Prostate gland (tissue), 2 donors: ENCODE results near the gene TMCC1. TPM values are rescaled to one million over a fixed set of nuclear protein-coding genes. Genes with fewer than 3 reads are reported as not detected.

ENCODE experiments used
- DNase-seq: peaks from one replicate; pipeline ENCODE4 v3.0.0-alpha.2; 2019; ENCODE audit warnings: low spot score
- H3K27ac ChIP-seq, 2 donors: fragments of 200-600 bp; sonication (generic); 2 replicates each; pipeline ENCODE4 v1.5.1; 2017 to 2019
- H3K27me3 ChIP-seq: fragments of 200-600 bp; sonication (generic); replicated peaks from 2 replicates; pipeline ENCODE4 v1.5.1; 2019; ENCODE audit not compliant: insufficient read depth
- H3K36me3 ChIP-seq, 2 donors: fragments of 200-600 bp; sonication (generic); 1 replicate in 1 of 2; 2 replicates in 1 of 2; pipeline versions ENCODE4 v1.5.1 to v1.8.1; 2017 to 2019
- H3K4me1 ChIP-seq: fragments of 200-600 bp; sonication (generic); replicated peaks from 2 replicates; pipeline ENCODE4 v1.5.1; 2019
- H3K4me3 ChIP-seq, 2 donors: fragments of 200-600 bp; sonication (generic); 2 replicates each; pipeline ENCODE4 v1.5.1; 2017 to 2019
- H3K9me3 ChIP-seq: fragments of 200-600 bp; sonication (generic); 2 replicates; pipeline ENCODE4 v1.5.1; 2017
- CTCF ChIP-seq, 4 experiments: fragments of 200-600 bp in 2 of 4; fragments of 450-650 bp in 2 of 4; sonication (generic) in 2 of 4; IDR thresholded peaks; 1 replicate in 3 of 4; 2 replicates in 1 of 4; pipeline ENCODE4 v1.5.1; 2016 to 2019; ENCODE audit warnings: antibody characterized with exemption in 4 of 4, mild to moderate bottlenecking in 2 of 4, moderate library complexity in 2 of 4
- POLR2A ChIP-seq: fragments of 450-650 bp; IDR thresholded peaks from one replicate; pipeline ENCODE4 v1.6.1; 2016; ENCODE audit warnings: antibody characterized with exemption, mild to moderate bottlenecking
- POLR2AphosphoS5 ChIP-seq: sonication (generic); formaldehyde crosslinking; IDR thresholded peaks from one replicate; pipeline ENCODE4 v1.6.1; 2017; ENCODE audit warnings: antibody characterized with exemption
- WGBS: methylation state at CpG from one replicate; pipeline ENCODE4 v1.1.5; 2018; 5-methylcytosine and 5-hydroxymethylcytosine counted together
- intact Hi-C: fragments of 100-400 bp; cut with DNase I; formaldehyde crosslinking; loops from one replicate; pipeline ENCODE4 v1.14.2; 2022
- total RNA-seq, 2 donors: library from RNA; depleted of rRNA; stranded (reverse); fragments of >200 nt; gene quantifications; one replicate each; pipeline ENCODE4 v1.1.0, GENCODE V29; 2016

The TMCC1 gene
- total RNA-seq, 2 donors from 2014 or later: 27.6 to 43.9 TPM

DNA sequence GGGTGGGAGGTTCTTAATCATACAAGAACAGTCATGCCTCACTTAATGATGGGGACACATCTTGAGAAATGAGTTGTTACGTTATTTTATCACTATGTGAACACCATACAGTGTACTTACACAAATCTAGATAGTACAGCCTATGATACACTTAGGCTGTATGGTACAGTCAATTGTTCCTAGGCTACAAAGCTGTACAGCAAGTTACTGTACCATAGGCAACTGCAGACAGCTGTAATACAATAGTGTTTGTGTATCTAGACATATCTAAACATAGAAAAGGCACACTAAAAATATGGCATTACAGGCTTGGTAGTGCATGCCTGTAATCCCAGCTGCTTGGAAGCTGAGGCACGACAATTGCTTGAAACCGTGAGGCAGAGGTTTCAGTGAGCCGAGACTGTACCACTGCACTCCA is 231.3 kb downstream of the TMCC1 start:
- intact Hi-C loops: no loop called here
- H3K4me3 ChIP-seq: no peak overlapping the region
- H3K36me3 ChIP-seq: no peaks in the 10 kb centered on the region
- no peaks in the 10 kb centered on the region for H3K9me3 ChIP-seq
- H3K27ac ChIP-seq: no peak overlapping the region
- no peak for DNase-seq
- no peaks in the 10 kb centered on the region for H3K27me3 ChIP-seq
- peaks cover 4% of the 10 kb centered on the region for H3K4me1 ChIP-seq
- TF ChIP-seq CTCF (IDR thresholded peaks at IDR 0.05) (no peak), POLR2AphosphoS5 (no peak), POLR2A (no peak)
- whole genome bisulfite sequencing: 88% methylated on average over 4 of the region's 4 CpGs

- Histone ChIP-seq H3K4me1 (peaks cover 4% of the 10 kb centered on the region), H3K36me3 (no peaks in the 10 kb centered on the region), H3K27ac (no peak overlapping the region), H3K27me3 (no peaks in the 10 kb centered on the region), H3K4me3 (no peak overlapping the region), H3K9me3 (no peaks in the 10 kb centered on the region)
- WGBS: 93% methylated on average over 1 of the region's 1 CpG
- no peak for DNase-seq
- no peak for TF ChIP-seq CTCF (IDR thresholded peaks at IDR 0.05)
- intact Hi-C loops: no loop called here
Measured at GRCh38 chr3:129661766-129662165, 231.7 kb downstream of the TMCC1 start.

- Histone ChIP-seq H3K9me3 (no peaks in the 10 kb centered on the region), H3K4me1 (peaks cover 2% of the 10 kb centered on the region), H3K27me3 (no peaks in the 10 kb centered on the region), H3K4me3 (no peak overlapping the region), H3K27ac (no peak overlapping the region), H3K36me3 (no peaks in the 10 kb centered on the region)
- TF ChIP-seq CTCF (IDR thresholded peaks at IDR 0.05) (no peak), POLR2A (no peak), POLR2AphosphoS5 (no peak)
- DNase-seq: no peak
- WGBS: 73% methylated on average over 4 of the region's 4 CpGs
- intact Hi-C loops: no loop called here
Measured at GRCh38 chr3:129658110-129658843, 235.2 kb downstream of the TMCC1 start.

- Histone ChIP-seq H3K4me3 (no peak overlapping the region), H3K27ac (no peak overlapping the region), H3K9me3 (no peaks in the 10 kb centered on the region), H3K27me3 (no peaks in the 10 kb centered on the region), H3K4me1 (no peaks in the 10 kb centered on the region), H3K36me3 (no peaks in the 10 kb centered on the region)
- intact Hi-C loops: loop anchor here (1.0 kb wide), 1 partner anchor 33 kb away; no protein-coding TSS in a partner anchor
- no peak for TF ChIP-seq CTCF (IDR thresholded peaks at IDR 0.05)
- TF ChIP-seq POLR2A: no peak
- TF ChIP-seq POLR2AphosphoS5: no peak
- DNase-seq: no peak
- WGBS: 82% methylated on average over 2 of the region's 2 CpGs
Measured at GRCh38 chr3:129657261-129658046, 236.1 kb downstream of the TMCC1 start.
